ENCODE measurements around the gene SUN5.
"Not testable (repeated sequence)": the region's sequence is repeated elsewhere in the genome, so short reads cannot be mapped to it uniquely, and the experiment has no call there.

The SUN5 gene, protein sequence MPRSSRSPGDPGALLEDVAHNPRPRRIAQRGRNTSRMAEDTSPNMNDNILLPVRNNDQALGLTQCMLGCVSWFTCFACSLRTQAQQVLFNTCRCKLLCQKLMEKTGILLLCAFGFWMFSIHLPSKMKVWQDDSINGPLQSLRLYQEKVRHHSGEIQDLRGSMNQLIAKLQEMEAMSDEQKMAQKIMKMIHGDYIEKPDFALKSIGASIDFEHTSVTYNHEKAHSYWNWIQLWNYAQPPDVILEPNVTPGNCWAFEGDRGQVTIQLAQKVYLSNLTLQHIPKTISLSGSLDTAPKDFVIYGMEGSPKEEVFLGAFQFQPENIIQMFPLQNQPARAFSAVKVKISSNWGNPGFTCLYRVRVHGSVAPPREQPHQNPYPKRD

DNA sequence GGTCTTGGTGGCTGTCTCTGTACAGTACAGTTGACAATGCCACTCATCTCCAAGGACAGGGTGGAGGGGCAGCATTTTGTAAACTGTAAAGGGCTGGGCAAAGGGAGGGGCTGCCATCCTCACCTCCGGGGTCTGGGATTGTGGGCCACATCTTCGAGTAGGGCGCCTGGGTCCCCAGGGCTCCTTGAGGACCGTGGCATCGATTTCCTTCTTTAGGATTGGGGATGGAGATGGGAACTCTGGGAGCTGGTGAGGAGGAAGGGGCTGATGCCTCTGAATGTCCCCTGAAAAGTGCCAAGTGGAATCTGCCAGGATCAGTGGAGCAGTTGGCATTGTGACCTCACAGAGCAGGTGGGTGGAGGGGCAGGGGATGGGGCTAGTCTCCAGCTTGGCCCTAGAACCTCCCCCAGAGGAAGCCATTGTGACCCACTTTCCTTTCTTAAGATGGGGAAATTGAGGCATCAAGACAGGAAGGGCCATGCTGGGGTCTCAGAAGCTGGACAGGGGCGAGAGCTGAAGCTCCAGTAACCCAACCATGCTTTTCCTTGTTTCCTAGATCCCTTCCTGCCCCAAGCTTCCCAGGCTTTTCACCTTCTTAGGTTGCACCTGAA, at the start of gene SUN5:
Gene SUN5 (minus strand): TSS at position 293 of the 611 bp plus-strand sequence. CDS start 93 bp downstream, at position 200.
- no peak for DNase-seq

GRCh38 chr20:33053291-33054106, 49.3 kb upstream of the SUN5 start, which contains the start of gene BPIFB3:
Gene BPIFB3 (plus strand): TSS chr20:33053903. CDS start chr20:33055436, 1,533 bp downstream.
- no peak for DNase-seq

- no peak for DNase-seq
Observed at GRCh38 chr20:33051333-33051732, 47.1 kb upstream of the SUN5 start.

DNA sequence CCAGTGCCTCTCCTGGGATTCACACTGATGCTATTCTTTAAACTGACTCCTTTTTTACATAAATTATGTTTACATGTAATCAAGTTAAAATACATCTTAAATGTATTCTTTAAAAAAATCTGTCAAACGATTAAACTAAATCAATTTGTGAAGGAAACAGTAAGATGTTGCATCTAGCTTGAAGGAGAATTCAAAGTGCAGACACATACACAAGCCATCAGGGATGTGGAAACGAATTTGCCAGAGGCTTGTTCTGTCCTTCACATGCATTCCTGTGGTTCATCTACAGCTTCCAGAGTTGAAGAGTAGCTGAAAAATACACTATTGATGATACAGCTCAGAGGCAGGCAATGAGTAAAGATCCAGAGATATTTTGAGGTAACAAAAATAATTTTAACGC, 42.2 kb upstream of the SUN5 start:
- no peak for DNase-seq

DNA sequence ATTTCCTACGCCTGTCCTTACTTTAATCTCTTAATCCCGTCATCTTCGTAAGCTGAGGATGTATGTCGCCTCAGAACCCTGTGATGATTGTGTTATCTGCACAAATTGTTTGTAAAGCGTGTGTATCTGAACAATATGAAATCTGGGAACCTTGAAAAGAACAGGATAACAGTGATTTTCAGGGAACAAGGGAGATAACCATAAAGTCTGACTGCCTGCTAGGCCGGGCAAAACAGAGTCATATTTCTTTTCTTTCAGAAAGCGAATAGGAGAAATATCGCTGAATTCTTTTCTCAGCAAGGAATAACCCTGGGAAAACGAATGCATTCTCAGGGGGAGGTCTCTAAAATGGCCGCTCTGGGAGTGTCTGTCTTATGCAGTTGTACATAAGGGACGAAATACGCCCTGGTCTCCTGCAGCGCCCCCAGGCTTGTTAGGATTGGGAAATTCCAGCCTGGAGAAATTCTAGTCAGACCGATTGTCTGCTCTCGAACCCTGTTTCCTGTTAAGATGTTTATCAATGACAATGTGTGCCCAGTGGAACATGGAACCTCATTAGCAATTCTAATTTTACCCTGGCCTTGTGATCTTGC, 41.0 kb upstream of the SUN5 start:
- DNase-seq, result not testable (repeated sequence)

GRCh38 chr20:33043731-33044181, 39.5 kb upstream of the SUN5 start:
- DNase-seq, result no peak

DNA sequence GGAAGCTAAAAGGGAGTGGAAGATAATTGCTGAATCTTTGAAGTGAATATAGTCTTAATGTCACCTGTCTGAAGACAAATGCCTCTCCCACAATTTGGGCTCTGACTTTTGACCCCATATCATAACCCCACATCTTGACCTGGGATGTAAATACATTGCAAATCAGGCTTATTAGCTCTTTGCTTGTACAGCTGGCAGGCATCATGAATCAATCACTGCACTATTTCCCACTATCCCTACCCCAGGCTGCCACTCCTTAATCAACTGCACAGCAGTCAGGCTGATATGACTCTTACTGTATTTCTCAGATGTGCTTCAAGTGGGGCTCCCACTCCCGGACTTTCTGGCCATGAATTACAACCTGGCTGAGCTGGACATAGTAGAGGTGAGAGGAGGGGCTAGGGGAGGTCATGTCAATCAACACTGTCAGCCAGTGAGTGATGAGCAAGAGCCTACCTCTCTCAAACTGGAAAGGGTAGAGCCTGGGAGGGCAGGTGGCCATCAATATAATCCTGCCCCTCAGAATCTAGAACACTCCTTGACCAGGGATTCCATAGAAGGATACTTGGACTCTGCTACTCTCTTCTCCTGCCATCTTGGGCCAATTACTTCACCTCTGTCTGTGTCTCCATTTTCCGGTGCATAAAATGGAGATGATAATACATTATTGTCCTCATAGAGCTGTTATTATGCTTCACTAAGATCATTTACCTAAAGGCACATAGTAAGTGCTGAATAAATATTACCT, 38.9 kb upstream of the SUN5 start:
- no peak for DNase-seq

- DNase-seq, result no peak
Observed at GRCh38 chr20:33042430-33042829, 38.2 kb upstream of the SUN5 start.

DNA sequence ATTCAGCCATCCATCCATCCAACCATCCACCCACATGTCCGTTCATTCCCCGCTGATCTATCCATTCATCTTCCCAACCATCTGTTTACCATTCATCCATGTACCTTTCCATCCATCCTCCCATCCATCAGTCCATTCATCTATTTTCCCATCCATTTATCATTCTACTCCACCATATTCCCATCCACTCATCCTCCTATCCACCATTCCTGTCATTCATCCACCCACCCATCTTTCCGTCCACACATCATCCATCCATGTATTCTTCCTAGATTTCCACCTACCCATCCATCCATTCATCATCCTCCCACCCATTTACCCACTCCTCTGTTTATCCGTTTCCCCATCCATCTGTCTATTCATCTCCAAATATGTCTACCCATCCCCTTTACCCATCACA, 34.0 kb upstream of the SUN5 start:
- no peak for DNase-seq

DNA sequence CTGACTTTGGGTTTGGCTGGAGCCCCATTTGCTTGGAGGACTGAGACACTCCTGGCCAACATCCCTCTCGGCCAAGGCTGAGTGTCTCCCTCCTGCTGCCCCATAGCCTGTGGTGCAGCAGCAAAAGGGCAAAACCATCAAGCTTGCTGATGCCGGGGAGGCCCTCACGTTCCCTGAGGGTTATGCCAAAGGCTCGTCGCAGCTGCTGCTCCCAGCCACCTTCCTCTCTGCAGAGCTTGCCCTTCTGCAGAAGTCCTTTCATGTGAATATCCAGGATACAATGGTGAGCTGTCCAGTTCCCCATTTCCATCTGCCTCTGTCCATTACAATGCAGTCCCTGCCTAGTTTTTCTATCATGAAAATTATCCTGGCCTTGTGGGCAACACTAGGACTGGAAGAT, 33.2 kb upstream of the SUN5 start:
- DNase-seq, result no peak

DNA sequence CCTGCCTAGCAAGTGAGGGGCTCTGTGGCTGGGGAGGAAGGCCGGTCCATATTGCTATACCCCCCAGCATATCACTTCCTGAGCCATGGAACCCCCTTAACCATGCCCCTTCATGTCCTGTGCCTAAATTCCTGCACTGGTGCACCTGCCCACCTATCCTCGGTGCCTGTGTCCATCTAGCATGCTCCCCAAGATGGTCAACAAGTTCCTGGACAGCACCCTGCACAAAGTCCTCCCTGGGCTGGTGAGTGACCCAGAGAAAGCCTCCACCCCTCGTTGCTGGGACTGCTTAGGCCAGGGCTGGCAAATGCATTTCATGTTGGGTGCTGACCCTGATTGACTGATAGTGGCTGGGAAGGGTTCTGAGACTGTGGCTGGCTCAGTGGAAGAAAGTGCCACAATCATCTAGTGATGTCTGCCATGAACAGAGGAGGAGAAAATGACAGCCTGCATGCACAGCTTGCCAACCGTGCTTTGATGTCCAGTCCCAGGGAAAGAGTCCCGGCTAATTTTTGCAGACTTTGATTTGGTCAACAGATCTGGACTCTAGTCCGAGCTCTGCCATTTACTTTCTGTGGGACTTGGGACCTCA, 30.8 kb upstream of the SUN5 start:
- no peak for DNase-seq

GRCh38 chr20:33034115-33034514, 29.9 kb upstream of the SUN5 start:
- no peak for DNase-seq

GRCh38 chr20:33033381-33033780, 29.1 kb upstream of the SUN5 start:
- no peak for DNase-seq

DNA sequence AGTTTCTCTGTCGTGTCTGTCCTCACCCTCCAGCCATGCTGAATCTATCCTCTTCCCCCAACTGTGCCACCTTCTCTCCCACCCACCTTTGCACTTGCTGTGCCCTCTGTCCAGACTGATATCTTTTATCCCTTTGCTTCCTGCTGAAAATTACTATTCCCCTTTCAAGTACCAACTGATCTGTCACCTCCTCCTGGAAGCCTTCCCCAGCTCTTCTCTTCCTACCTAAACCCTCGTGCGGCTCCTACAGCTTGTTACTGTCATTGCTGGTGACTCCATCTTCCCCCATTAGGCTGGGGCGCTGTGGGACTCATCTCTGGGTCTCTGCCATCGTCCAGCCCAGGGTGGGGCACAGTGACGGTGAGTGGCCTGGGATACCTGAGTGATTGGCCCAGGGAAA, 28.3 kb upstream of the SUN5 start:
- DNase-seq, result no peak

- no peak for DNase-seq
Observed at GRCh38 chr20:33031531-33031930, 27.3 kb upstream of the SUN5 start, which contains the start of gene BPIFB6. Gene BPIFB6 (plus strand): TSS chr20:33031648. CDS start chr20:33031648, 0 bp downstream.

- DNase-seq, result no peak
Observed at GRCh38 chr20:33030569-33030968, 26.3 kb upstream of the SUN5 start.

GRCh38 chr20:33030076-33030475, 25.8 kb upstream of the SUN5 start:
- no peak for DNase-seq

GRCh38 chr20:33028875-33029274, 24.6 kb upstream of the SUN5 start:
- DNase-seq, result no peak

- no peak for DNase-seq
Observed at GRCh38 chr20:33027769-33028751, 23.8 kb upstream of the SUN5 start.

All from COR-L47 (cell line).